Sciatic nerve (tissue), 2 donors: ENCODE results near the gene PLA1A. TPM values are rescaled to one million over a fixed set of nuclear protein-coding genes. Genes with fewer than 3 reads are reported as not detected.
"Not testable (repeated sequence)": the region's sequence is repeated elsewhere in the genome, so short reads cannot be mapped to it uniquely, and the experiment has no call there.

Experiments
- ATAC-seq: fragments of 200-7000 bp; cut with Tn5 transposase; one replicate; pipeline ENCODE4 v1.9.1; 2020; ENCODE audit warnings: mild to moderate bottlenecking, moderate library complexity
- DNase-seq: peaks from one replicate; pipeline ENCODE4 v3.0.0-alpha.2; 2020; ENCODE audit warnings: low spot score
- intact Hi-C: fragments of 100-400 bp; cut with DNase I; formaldehyde crosslinking; loops from one replicate; pipeline ENCODE4 v1.14.2; 2022
- total RNA-seq: library from RNA; stranded (reverse); fragmentation: NEBNext Ultra II Directional; extraction: Animal tissue kit (Norgen Biotek cat#: 25700); gene quantifications from one replicate; pipeline ENCODE4 v1.2.1, GENCODE V29; 2021
- donor health status: DM: no; HTN: no; CAD: no.
- donor health status: DM: no; HTN: no; CAD: no.

The PLA1A gene
- total RNA-seq, 1 donor from 2014 or later, result 0.76 TPM

- intact Hi-C loops, result no loop called here
- DNase-seq, result no peak
- ATAC-seq, result no peak
These were observed 26.0 kb upstream of the PLA1A start for GRCh38 chr3:119571688-119572087.

DNA sequence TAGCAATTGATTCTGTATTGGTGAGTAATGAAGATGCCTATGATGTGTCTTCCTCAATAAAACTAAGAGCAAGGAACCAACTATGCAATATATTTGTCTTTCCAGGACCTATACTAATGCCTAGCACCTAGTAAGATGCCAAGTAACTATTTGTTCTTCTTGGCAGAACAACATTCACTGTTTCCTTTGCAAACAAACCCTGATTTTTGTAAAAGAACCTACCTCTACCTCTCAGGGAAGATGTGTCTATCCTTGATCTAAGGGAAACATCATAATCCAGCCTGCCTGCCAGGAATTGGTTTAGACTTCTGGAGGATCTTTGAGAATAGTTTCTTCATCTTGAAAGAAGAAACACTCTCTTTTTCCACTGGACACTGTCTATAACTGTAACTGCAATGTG, 22.2 kb upstream of the PLA1A start:
- intact Hi-C loops, result no loop called here
- ATAC-seq (no peak), DNase-seq (no peak)

DNA sequence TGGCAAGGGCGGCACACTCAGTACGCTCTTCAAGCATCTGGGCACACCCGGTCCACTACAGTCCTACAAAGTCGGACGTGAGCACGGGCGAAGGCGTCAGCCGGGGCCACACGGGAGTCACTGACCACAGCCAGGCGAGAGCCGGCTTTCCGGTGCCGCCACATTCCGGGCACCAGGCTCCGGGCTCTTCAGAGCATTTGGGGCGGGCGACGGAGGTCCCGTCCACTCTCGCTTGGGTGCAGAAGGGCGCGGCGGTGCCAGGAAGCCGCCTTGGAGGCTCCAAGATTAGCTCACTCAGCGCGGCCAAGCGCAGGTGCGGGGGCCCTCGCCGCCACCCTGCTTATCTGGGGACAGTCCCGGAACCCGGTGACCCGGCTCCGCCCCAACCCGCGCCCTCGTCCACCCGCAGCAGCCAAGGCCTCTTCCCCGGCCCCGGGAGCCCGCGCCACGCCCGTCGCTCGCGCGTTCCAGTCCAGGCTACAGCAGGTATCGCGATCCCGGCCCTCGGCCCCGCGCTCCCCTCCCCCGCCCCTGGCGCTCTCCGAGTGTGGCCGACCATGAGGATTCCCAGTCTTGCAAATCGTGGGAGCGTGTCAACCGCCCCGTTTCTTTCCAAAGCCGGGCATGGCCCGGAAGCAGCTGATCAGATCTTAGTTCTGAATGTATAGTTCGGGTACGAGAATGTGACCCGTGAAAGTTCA, 18.2 kb upstream of the PLA1A start, which contains the start of gene ADPRH:
Gene ADPRH, plus strand, starts transcription at position 127 of the 701 bp plus-strand sequence. CDS start 2,678 bp downstream, outside the sequence.
- intact Hi-C loops, result no loop called here
- ATAC-seq (peak; percentile 97), DNase-seq (peak; percentile 84)

- ATAC-seq, result peak; percentile 83
- intact Hi-C loops, result no loop called here
- peak; percentile 67 for DNase-seq
These were observed 17.5 kb upstream of the PLA1A start for GRCh38 chr3:119580067-119580760.

GRCh38 chr3:119582178-119582577, 15.5 kb upstream of the PLA1A start:
- intact Hi-C loops, result no loop called here
- ATAC-seq (no peak), DNase-seq (no peak)

DNA sequence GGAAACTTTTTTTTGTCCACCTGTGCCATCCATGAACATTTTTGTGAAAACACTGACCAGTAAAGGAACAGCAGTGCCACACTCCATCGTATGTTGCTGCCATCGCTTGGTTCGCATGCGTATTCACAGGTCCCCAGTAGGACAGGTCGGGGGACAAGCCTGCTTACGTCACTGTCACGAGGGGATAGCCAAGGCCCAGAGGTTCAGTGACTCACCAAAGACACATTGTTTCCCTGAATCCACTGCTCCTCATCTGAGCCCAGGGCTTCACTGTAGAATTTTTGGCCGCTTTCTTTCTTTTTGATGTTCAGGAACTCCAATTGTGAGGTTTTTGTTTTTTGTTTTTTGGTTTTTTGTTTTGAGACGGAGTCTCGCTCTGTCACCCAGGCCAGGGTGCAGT, 12.5 kb upstream of the PLA1A start:
- intact Hi-C loops, result no loop called here
- ATAC-seq, result no peak
- DNase-seq, result no peak

GRCh38 chr3:119585856-119586570, 11.7 kb upstream of the PLA1A start:
- DNase-seq, result no peak
- ATAC-seq, result no peak
- intact Hi-C loops, result no loop called here

- intact Hi-C loops, result no loop called here
- ATAC-seq (no peak), DNase-seq (no peak)
These were observed 10.9 kb upstream of the PLA1A start for GRCh38 chr3:119586733-119587172.

DNA sequence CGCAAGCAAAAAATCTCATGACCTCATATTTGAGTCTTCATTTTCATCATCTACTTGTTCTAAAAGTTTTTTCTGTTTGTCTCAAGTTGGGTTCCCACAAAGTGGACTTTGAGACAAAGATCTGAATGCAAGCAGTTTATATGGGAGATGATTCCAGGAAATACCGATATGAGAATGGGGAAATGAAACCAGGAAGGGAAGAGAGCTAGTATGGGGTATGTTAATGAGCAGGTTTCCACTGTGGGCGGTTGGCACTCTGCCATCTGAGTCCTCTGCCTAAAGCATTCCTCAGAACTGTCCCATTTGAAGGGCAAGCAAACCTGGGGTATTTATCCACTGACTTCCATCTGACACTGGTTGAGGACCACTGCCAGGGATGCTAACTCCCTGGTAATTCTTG, 9.6 kb upstream of the PLA1A start:
- peak; percentile 57 for ATAC-seq
- intact Hi-C loops, result no loop called here
- DNase-seq, result peak; percentile 79

GRCh38 chr3:119589102-119589773, 8.4 kb upstream of the PLA1A start:
- peak; percentile 61 for ATAC-seq
- intact Hi-C loops, result no loop called here
- DNase-seq, result no peak

- DNase-seq, result no peak
- intact Hi-C loops, result no loop called here
- no peak for ATAC-seq
These were observed 7.0 kb upstream of the PLA1A start for GRCh38 chr3:119590706-119591105.

- intact Hi-C loops, result no loop called here
- ATAC-seq, result no peak
These were observed 4.8 kb upstream of the PLA1A start for GRCh38 chr3:119592861-119593260.

DNA sequence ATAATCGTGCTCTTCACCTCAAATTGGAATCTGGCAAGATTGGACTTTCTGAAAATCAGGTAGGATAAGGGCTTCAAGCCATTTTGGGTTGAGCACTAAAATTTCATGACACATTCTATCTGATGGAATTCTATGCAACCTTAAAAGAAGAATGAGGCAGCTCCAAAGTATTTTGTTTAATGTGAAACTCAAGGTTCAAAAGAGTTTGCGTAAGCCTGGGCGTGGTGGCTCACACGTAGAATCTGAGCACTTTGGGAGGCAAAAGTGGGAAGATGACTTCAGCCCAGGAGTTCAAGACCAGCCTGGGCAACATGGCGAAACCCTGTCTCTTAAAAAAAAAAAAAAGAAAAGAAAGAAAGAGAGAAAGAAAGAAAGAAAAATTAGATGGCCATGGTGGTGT, 3.6 kb upstream of the PLA1A start:
- ATAC-seq, result no peak
- intact Hi-C loops, result no loop called here
- no peak for DNase-seq

More at GRCh38 chr3:119592861-119593260, 4.8 kb upstream of the PLA1A start:
- DNase-seq, result no peak

- intact Hi-C loops, ATAC-seq, DNase-seq: not testable (repeated sequence)
These were observed 2.8 kb upstream of the PLA1A start for GRCh38 chr3:119594929-119595328.

GRCh38 chr3:119595639-119596334, 1.9 kb upstream of the PLA1A start:
- DNase-seq, result no peak
- ATAC-seq, result no peak
- intact Hi-C loops, result no loop called here

- DNase-seq, result no peak
- ATAC-seq, result no peak
- intact Hi-C loops, result no loop called here
These were observed 1.3 kb upstream of the PLA1A start for GRCh38 chr3:119596398-119596797.

DNA sequence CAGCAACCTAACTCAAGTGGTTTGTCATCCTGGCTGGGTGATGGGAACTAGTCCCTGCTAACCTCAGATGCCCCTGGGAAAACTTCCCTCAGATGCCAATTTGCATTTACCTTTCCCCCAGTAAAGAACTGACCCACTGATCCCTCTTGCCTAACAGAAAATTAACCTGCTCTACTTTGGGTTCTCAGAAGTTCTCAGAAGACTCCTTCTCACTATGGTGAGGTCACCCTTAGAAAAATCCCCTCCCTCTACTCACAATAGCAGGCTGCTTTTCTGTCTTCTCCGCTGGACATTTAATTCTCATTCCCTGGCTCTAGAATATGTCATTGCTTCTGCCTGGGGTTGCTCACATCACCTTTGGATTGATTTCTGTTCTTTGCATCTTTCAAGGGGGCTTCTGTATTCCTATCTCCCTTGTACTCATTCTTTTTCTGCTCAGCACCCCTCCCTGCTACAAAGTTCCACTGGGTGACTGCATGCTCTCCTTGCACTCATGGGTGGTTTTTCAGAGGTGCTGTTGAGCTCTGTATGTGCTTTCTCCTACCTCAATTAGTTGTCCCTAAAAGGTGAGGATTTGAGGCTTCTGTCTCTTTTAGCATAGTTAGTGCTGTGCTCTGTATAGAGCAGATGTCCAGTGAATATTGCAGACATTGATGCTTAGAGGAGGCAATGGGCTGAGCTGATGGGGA, 869 bp downstream of the PLA1A start:
- intact Hi-C loops, result no loop called here
- no peak for ATAC-seq

DNA sequence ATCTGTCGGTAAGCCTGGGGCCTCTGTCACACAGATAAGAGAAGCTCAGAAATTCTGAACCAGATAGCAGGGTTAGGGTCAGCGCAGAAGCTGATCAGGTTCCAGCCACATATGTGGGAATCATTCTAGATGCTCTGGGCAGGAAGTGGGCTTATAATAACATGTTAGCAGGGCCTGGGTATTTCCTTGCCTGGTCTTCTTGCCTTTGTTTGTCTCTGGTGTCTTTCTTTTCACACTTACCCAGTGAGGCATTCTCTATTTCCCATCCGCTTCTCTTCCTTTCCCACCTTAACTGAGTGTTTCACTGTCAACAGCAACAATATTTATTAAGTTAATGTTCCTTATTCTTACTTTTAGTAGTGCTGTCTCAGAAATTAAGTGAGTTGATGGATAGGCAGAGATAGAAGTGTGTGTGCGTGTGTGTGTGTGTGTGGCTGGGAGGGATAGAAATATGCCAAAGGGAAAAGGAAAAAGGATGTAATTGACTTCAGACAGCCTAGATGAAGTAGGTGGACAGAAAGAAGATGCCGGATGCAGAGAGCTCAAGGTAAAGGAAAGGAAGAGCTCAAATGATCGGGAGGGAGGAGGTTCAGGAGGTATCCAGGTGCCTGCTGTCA, 2.0 kb downstream of the PLA1A start:
- DNase-seq, result no peak
- no peak for ATAC-seq
- intact Hi-C loops, result no loop called here

More for the DNA sequence above, 869 bp downstream of the PLA1A start:
- DNase-seq, result no peak
